Measurements from ENCODE around the gene PRKAG2.

PRKAG2 gene

GRCh38 chr7:151686016-151686766 lies 190.7 kb downstream of the PRKAG2 start:
- Histone ChIP-seq H3K27ac (ENCODE audit: low read depth, low read length) (no peak overlapping the region), H3K27me3 (ENCODE audit: low read length) (no peaks in the 10 kb centered on the region), H3K79me2 (ENCODE audit: insufficient read depth, low read length) (no peaks in the 10 kb centered on the region), H3K9me3 (ENCODE audit: insufficient read depth, low read length) (no peaks in the 10 kb centered on the region), H3K4me3 (ENCODE audit: insufficient read depth, low read length, poor library complexity, severe bottlenecking) (no peak overlapping the region), H3F3A (ENCODE audit: insufficient read depth) (no peaks in the 10 kb centered on the region), H3K9me2 (replicated peaks; ENCODE audit: insufficient read depth, low read length) (no peaks in the 10 kb centered on the region), H3K9ac (ENCODE audit: low read length) (no peak overlapping the region), H4K20me1 (ENCODE audit: low read depth, low read length) (no peaks in the 10 kb centered on the region), H2AFZ (ENCODE audit: low read depth, low read length, severe bottlenecking) (no peak overlapping the region), H3K36me3 (ENCODE audit: low read length) (no peaks in the 10 kb centered on the region), H3K4me2 (ENCODE audit: low read depth, low read length, poor library complexity, severe bottlenecking) (no peak overlapping the region)
- no peak for TF ChIP-seq EZH2phosphoT487 (conservative IDR thresholded peaks at IDR 0.05; ENCODE audit: low read length)
- no peak for TF ChIP-seq CTCF (IDR thresholded peaks at IDR 0.05; ENCODE audit: insufficient read depth, low read length, poor library complexity, severe bottlenecking)

GRCh38 chr7:151684408-151685175 lies 192.3 kb downstream of the PRKAG2 start:
- Histone ChIP-seq H3K27me3 (ENCODE audit: low read length) (no peaks in the 10 kb centered on the region), H3K4me3 (ENCODE audit: insufficient read depth, low read length, poor library complexity, severe bottlenecking) (no peak overlapping the region), H2AFZ (ENCODE audit: low read depth, low read length, severe bottlenecking) (no peak overlapping the region), H3K4me2 (ENCODE audit: low read depth, low read length, poor library complexity, severe bottlenecking) (no peak overlapping the region), H3K27ac (ENCODE audit: low read depth, low read length) (no peak overlapping the region), H3K79me2 (ENCODE audit: insufficient read depth, low read length) (no peaks in the 10 kb centered on the region), H3K9me3 (ENCODE audit: insufficient read depth, low read length) (no peaks in the 10 kb centered on the region), H3K9ac (ENCODE audit: low read length) (no peak overlapping the region), H3F3A (ENCODE audit: insufficient read depth) (no peaks in the 10 kb centered on the region), H3K9me2 (replicated peaks; ENCODE audit: insufficient read depth, low read length) (no peaks in the 10 kb centered on the region), H4K20me1 (ENCODE audit: low read depth, low read length) (no peaks in the 10 kb centered on the region), H3K36me3 (ENCODE audit: low read length) (no peaks in the 10 kb centered on the region)
- TF ChIP-seq CTCF (IDR thresholded peaks at IDR 0.05; ENCODE audit: insufficient read depth, low read length, poor library complexity, severe bottlenecking) (no peak), EZH2phosphoT487 (conservative IDR thresholded peaks at IDR 0.05; ENCODE audit: low read length) (no peak)

- H3K4me3 ChIP-seq (ENCODE audit: insufficient read depth, low read length, poor library complexity, severe bottlenecking): no peak overlapping the region
- no peak overlapping the region for H3K4me2 ChIP-seq (ENCODE audit: low read depth, low read length, poor library complexity, severe bottlenecking)
- no peaks in the 10 kb centered on the region for H3K27me3 ChIP-seq (ENCODE audit: low read length)
- H3K9me3 ChIP-seq (ENCODE audit: insufficient read depth, low read length): no peaks in the 10 kb centered on the region
- H3K9ac ChIP-seq (ENCODE audit: low read length): no peak overlapping the region
- no peak for TF ChIP-seq EZH2phosphoT487 (conservative IDR thresholded peaks at IDR 0.05; ENCODE audit: low read length)
- no peak for TF ChIP-seq CTCF (IDR thresholded peaks at IDR 0.05; ENCODE audit: insufficient read depth, low read length, poor library complexity, severe bottlenecking)
- H2AFZ ChIP-seq (ENCODE audit: low read depth, low read length, severe bottlenecking): no peak overlapping the region
- H3K27ac ChIP-seq (ENCODE audit: low read depth, low read length): no peak overlapping the region
- H3F3A ChIP-seq (ENCODE audit: insufficient read depth): no peaks in the 10 kb centered on the region
- H3K79me2 ChIP-seq (ENCODE audit: insufficient read depth, low read length): no peaks in the 10 kb centered on the region
- no peaks in the 10 kb centered on the region for H3K9me2 ChIP-seq (replicated peaks; ENCODE audit: insufficient read depth, low read length)
- no peaks in the 10 kb centered on the region for H3K36me3 ChIP-seq (ENCODE audit: low read length)
- H4K20me1 ChIP-seq (ENCODE audit: low read depth, low read length): no peaks in the 10 kb centered on the region
Measured at GRCh38 chr7:151683615-151684407, 193.1 kb downstream of the PRKAG2 start.
